GM21528 (cell line): Measurements from ENCODE around the gene DHDH.
"Not testable (repeated sequence)": the region's sequence is repeated elsewhere in the genome, so short reads cannot be mapped to it uniquely, and the experiment has no call there.

Experiments used
- ATAC-seq: cut with Tn5 transposase; IDR thresholded peaks from one replicate; pipeline ENCODE4 v1.9.1; 2021; ENCODE audit warnings: mild to moderate bottlenecking, moderate library complexity; ENCODE audit not compliant: unreplicated experiment, low FRiP score

DHDH gene

DNA sequence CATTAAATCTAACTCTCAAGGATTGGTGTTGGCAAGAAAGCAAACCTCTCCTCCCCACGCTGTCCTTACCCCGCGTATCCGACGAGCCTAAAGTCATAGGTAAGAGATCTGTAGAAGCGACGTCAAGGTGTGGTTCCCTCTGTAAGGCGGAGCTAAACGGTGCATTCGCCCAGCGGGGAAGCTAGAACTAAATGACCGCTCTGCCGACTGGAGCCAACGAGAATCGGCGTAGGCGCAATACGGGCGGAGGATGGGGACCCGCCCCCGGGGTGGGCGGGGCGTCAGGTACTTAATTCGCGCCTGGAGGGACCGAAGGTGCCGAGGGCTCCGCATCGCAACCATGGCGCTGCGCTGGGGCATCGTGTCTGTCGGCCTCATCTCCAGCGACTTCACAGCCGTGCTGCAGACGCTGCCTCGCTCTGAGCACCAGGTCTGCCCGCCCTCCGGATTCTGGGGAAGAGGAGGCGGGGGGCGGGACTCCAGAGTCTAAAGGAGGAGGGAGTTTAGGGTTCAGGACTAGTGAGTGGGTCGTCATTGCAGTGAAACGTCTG lies at the start of gene DHDH:
Gene DHDH, plus strand, starts transcription at position 318 of the 551 bp plus-strand sequence. Its CDS starts 23 bp downstream, at position 341.
- no peak for ATAC-seq

DNA sequence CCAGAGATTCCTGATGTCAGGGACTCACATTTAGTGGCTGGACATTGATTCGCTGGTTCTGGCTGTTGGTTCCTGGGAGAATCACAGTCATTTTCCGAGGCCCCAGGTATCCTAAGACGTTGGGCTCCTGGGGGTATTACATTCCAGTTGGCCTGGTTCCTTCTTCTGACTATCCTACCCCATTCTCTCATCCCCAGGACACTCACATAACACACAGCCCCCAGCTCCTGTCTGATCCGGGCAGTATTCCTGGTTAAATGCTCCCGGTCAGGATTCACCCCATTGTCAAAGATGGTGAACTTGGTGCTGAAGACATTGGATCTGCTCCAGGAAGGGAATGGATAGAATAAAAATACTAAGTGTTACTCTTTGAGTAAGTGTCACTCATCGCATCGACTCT lies 49.8 kb upstream of the DHDH start:
- ATAC-seq: no peak

DNA sequence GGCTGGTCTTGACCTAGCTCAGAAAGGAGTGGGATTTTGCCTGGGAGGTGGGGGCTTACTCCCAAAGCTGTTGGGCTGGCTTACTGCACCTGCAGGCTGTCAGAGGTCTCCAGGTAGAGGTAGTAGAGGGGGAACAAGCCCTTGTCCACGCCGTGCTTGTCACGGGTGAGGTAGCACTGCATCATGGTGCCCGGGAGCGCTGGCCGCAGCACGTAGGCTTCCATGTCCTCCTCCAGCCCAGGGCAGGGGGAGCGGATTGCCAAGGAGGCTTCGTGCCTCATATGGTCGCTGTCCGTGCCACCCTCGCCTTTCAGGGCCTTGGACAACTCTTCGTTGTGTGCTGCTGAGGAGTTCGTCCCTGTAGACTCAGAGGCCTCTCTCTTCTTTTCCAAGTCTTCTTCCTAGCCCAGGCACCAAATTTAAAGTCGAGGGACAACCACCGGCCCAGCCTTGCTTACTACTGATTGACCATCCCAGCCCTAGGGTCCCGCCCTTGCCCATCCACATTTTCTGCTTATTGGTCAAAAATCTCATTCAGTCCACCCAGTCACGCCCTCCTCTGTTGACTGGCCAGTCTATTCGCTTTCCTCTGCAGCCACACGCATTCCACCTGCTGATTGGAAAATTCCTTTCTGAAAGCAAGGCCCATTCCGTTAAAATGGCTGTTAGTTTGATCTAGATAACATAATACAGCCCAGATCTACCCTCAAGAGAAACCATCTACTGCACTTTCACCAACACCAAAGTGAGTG lies 45.5 kb upstream of the DHDH start:
- ATAC-seq: no peak

DNA sequence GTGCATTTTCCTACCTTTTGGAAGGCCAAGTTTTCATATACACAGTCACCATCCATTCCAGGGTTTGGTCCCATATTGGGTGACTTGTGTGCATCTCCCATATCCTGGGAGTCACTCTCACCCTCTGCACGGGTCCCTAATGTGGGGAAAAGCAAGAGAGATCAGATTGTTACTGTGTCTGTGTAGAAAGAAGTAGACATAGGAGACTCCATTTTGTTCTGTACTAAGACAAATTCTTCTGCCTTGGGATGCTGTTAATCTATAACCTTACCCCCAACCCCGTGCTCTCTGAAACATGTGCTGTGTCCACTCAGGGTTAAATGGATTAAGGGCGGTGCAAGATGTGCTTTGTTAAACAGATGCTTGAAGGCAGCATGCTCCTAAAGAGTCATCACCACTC lies 44.0 kb upstream of the DHDH start:
- ATAC-seq: not testable (repeated sequence)

DNA sequence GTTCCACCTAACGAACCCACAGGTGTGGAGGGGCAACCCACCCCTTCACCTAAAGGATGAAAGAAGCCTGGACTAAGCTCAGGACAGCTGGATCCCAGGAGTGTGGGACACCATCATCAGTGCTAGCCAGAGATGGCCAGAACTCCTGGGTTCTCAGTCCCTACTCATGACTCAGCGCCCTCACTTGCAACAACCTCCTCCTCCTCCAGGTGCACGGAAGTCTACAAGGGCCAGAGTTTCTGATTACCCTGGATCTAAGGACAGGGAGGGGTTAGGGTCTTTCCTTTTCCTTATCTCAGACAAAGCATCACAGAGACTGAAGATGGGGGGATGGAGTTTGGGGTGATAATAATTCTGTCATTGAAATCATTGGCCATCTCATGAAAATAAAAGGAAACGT lies 42.9 kb upstream of the DHDH start:
- ATAC-seq: no peak

DNA sequence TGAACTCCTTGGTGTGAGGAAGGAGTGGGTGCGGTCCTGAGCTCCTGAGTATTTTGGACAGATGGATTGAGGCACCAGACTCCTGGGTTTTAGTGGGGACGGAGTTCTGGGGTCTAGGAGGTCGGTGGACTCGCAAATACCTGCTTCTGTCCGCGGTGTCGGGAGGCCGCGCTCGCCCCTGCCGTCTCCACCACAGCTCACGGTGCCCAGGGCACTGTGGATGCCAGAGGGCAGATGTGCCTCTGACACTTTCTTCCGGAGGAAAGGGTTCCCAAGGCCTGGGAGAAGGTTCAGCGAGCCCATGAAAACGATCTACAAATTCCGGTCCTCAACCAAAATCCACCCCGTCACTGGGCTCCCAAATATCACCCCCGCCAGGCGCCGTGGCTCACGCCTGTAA lies 38.3 kb upstream of the DHDH start:
- ATAC-seq: no peak

DNA sequence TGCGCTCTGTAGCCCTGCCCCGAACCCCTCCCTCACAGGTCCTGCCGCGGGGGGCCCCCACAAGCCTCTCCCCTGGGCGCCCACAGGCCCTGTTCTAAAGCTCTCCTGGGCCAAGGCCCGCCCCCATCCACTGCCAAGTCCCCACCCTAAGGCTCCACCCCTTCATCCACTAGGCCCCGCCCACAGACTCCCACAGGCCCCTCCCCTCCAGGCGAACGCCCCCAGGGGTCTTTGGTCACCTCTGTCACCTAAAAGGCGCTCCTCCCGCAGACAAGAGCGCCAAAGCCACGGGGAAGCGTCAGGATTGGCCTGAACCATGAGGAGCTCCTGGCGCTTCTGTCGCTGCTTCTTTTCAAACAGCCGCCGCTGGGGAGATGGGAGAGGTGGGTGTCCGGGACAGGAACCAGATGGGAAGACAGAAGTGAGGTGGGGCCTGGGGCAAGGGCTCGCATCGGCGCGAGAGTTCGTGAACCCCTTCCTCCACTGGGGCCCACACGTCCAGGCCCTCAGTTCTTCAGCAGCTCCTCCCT lies 37.2 kb upstream of the DHDH start:
- ATAC-seq: no peak

DNA sequence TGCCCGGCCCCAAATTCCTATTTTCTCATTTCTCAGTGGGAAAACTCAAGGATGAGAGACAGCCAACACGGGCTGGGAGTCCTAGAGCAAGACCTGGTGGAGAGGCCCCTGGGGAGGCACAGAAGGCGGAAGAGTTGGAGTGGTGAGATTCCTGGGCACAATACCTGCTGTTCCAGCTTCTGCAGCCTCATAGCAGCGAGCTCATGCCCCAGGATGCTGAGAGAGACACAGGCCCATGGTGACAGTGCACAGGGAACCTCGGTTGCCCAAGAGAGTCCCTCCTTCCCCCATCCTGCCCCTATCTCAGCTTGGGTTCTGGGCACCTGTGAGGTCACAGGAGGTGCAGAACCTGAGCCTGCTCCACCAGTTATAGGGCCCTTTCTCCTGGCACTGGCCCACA lies 36.3 kb upstream of the DHDH start:
- ATAC-seq: no peak

DNA sequence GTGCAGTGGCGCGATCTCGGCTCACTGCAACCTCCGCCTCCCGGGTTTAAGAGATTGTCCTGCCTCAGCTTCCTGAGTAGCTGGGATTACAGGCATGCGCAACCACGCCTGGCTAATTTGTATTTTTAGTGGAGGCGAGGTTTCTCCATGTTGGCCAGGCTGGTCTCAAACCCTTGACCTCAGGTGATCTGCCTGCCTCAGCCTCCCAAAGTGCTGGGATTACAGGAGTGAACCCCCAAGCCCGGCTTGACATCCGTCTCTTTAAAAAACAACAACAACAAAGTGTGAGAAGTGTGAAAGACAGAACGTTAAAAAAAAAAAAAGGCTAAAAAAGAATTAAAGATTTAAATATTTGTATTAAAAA lies 34.1 kb upstream of the DHDH start:
- ATAC-seq: not testable (repeated sequence)

DNA sequence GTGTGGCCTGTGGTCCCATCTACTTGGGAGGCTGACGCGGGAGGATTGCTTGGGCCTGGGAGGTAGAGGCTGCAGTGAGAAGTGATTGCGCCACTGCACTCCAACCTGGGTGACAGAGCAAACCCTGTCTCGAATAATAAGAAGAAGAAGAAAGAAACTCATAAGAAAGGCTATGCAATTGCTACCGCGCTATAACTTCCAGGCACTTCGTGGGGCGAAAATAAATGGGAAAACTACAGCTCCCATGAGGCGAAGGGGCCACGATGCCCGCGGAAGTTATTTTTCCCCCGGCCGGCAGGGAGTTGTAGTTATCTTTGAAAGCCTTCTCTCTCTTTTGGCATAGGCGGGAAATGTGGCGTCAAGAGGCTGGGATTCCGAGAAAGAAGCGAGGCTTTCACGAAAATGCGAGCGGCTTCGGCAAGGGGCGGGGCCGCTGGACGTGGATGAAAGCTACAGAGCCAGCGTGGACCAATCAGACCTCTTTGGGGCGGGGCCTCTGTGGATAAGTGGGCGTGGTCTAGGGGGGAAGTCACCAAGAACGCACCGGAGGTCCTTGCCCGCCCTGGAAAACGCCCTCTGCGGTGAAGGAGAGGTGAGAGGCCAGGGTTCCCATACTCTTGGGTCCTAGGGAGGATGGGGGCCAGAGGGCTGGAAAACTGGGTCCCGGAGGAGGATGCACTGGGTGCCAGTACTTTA lies 33.6 kb upstream of the DHDH start, which contains the start of gene NUCB1:
Gene NUCB1, plus strand, starts transcription at position 532 of the 696 bp plus-strand sequence. CDS start 485 bp downstream, outside the sequence.
- ATAC-seq: no peak

DNA sequence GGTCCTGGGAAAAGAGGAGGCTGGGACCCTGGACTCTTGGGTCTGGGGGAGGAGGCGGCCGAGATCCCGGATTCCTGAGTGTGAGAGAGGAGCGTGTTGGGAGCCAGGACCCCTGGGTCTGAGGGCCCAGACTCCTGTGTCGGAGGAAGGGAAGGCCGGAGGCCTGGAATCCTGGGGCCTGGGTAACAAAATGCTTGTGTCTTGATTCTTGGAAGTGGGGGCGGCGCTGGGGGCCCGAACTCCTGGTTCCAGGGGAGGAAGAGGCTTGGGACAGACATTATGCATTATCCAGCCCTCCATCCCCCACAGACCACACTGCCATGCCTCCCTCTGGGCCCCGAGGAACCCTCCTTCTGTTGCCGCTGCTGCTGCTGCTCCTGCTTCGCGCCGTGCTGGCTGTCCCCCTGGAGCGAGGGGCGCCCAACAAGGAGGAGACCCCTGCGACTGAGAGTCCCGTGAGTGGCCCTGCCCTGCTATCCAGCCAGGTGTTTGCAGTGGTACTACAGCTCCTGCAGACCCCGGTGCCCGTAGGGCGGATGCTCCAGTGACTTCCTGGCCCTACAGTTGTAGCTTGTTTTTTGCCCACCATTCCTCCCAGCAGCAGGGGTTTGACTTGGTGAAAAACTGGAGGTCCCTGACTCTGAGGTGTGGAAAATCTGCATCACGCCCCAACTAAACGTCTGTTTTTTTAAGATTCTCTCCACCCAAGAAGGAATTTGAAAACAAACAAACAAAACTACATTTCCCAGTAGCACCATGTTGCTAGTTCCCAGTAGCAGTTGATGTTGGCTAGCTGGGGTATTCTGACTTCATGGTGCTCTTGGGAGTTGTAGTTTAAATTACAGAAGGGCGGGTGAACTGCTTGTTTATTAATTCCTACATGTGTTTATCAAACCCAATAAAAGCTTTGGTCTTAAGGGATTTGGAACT lies 32.8 kb upstream of the DHDH start:
- ATAC-seq: no peak

DNA sequence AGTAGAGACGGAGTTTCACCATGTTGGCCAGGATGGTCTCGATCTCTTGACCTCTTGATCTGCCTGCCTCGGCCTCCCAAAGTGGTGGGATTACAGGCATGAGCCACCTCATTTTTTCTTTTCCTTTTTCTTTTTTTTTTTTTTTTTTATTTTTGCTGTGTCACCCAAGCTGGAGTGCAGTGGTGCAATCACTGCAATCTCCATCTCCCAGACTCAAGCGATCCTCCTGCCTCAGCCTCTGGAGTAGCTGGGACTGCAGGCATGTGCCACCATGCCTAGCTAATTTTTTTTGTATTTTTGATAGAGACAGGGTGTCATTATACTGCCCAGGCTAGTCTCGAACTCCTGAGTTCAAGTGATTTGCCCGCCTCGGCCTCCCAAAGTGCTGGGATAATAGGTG lies 31.2 kb upstream of the DHDH start:
- not testable (repeated sequence) for ATAC-seq

DNA sequence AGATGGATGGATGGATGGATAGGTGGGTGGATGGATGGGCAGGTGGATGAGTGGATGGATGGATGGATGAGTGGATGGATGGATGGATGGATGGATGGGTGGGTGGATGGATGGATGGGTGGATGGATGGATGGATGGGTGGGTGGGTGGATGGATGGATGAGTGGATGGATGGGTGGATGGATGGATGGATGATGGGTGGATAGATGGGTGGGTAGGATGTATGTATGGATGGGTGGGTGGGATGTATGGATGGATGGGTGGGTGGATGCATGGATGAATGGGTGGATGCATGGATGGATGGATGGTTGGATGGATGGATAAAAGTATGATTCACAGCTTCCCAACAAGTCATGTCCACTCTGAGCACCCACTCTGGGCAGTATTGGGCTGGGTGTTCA lies 29.7 kb upstream of the DHDH start:
- ATAC-seq: not testable (repeated sequence)

DNA sequence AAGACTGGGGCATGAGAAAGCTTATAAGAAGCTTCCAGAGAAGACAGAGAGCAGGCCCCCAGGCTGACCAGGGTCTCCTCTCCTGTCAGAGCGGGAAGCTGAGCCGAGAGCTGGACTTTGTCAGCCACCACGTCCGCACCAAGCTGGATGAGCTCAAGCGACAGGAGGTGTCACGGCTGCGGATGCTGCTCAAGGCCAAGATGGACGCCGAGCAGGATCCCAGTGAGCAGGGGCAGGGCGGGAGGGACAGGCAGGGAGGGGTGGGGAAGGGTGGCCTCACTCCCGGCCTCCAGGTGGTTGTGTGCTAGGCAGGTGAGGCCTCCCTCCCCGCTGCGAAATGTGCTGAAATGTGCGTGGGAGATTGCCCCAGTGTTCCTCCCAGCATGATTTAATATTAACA lies 27.8 kb upstream of the DHDH start:
- no peak for ATAC-seq

DNA sequence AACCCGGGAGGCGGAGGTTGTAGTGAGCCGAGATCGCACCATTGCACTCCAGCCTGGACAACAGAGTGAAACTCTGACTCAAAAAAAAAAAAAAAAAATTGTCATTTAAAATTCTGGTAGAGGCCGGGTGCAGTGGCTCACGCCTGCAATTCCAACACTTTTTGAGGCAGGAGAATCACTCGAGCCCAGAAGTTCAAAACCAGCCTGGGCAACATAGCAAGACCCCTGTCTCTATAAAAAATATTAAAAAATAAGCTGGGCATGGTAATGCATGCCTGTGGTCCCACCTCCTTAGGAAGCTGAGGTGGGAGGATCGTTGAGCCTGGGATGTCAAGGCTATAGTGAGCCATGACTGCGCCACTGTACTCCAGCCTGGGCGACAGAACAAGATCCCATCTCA lies 27.2 kb upstream of the DHDH start:
- no peak for ATAC-seq

DNA sequence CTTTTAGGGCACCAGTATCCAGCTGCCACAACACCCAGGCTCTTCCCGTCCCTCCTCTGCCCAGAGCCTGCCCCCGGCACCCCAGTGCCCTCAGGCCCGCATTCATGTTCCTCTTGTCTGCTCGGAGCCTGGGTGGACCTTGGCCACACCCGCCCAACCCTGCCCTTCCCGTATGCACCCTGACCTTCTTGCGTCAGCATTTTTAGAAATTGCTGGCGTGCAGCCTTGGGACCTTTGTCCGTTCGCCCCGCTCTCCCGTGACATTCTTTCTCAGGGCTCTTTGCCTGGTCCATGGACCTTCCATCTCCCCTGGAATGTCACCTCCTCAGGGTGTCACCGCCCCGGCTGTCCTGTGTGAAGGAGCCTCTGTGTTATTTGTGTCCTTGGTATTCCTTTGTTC lies 25.8 kb upstream of the DHDH start:
- no peak for ATAC-seq

DNA sequence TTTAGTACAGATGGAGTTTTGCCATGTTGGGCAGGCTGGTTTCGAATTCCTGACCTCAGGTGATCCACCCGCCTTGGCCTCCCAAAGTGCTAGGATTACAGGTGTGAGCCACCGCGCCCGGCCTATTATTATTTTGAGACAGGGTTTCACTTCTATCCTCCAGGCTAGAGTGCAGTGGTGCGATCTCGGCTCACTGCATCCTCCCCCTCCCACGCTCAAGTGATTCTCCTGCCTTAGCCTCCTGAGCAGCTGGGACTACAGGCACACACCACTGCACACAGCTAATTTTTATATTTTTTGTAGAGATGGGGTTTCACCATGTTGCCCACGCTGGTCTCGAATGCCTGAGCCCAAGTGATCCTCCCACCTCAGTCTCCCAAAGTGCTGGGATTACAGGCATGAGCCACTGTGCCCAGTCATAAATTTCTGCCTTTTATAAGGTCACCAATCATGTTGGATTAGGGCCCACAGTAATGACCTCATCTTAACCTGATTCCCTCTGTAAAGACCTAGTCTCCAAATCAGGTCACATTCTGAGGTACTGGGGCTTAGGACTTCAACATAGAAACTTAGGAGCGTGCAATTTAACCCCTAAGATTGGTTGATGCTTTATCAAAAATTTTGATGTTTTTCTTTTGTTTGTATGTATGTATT lies 23.9 kb upstream of the DHDH start:
- not testable (repeated sequence) for ATAC-seq

DNA sequence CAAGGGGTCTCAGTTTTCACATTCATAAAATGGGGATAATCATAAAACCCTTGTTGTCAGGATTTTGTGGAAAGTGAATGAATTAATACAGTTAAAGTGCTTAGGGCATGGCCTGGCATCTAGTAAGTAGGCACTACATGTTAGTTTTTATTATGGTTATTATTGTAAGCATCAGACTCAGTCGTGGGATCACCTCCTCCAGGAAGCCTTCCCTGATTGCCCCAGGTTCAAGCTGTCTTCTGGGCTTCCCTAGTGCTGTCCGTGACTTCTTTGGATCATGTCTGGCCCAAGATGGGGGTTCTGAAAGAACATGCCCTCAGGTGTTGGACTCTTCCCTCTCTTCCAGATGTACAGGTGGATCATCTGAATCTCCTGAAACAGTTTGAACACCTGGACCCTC lies 22.7 kb upstream of the DHDH start:
- no peak for ATAC-seq

DNA sequence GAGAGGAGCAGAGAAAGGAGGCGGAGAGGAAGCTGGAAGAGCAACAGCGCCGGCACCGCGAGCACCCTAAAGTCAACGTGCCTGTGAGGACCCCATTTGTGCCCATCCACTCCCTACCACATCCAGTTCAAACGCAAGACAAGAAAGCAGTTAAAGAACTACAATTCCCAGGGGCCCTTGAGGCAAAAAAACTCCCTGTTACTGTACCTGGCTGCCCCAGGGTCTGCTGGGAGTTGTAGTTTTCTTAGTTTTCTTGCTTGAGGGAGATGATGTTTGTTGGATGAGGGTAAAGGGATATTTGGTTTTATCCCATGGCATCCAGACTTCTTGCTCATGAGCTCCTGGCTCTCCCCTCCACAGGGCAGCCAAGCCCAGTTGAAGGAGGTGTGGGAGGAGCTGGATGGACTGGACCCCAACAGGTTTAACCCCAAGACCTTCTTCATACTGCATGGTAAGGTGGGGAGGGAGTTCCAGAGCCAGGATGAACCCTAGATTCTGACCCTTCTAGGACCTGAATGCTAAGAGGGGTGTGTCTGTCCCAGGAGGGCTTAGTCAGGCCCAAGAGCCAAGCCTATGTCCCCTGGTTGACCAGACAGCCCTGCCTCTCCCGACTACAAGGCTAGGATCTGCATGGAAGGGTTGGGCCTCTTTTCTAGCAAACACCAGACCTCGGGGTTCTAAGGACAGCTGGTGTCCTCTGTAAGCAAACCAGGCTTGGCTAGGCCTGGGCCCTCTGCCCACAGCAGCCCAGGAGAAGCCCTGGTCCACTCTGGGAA lies 20.2 kb upstream of the DHDH start:
- no peak for ATAC-seq
